Mesendoderm (in vitro differentiated cells): ENCODE measurements around the gene MPHOSPH9.

Source experiments
- DNase-seq: peaks from one replicate; pipeline ENCODE4 v3.0.0; 2013
- H2AK5ac ChIP-seq: 2 replicates; pipeline ENCODE4 v1.6.1; 2013; ENCODE audit warnings: low read length, inconsistent platforms
- H2BK120ac ChIP-seq: 2 replicates; pipeline ENCODE4 v1.6.1; 2013; ENCODE audit warnings: low read depth, mild to moderate bottlenecking, low read length, moderate library complexity, mixed read lengths
- H2BK15ac ChIP-seq: replicated peaks from 2 replicates; pipeline ENCODE4 v1.6.1; 2013; ENCODE audit warnings: low read depth, mild to moderate bottlenecking, moderate library complexity
- H2BK5ac ChIP-seq: 2 replicates; pipeline ENCODE4 v1.6.1; 2013; ENCODE audit warnings: low read length, inconsistent platforms
- H3K18ac ChIP-seq: 2 replicates; pipeline ENCODE4 v1.6.1; 2013; ENCODE audit warnings: mild to moderate bottlenecking, low read length, mixed read lengths
- H3K23ac ChIP-seq: one replicate; pipeline ENCODE4 v1.6.1; 2013; ENCODE audit warnings: low read length
- H3K27ac ChIP-seq: 2 replicates; pipeline ENCODE4 v1.5.1; 2013; ENCODE audit warnings: low read depth, mild to moderate bottlenecking, inconsistent platforms, low read length, moderate library complexity
- H3K27me3 ChIP-seq: 2 replicates; pipeline ENCODE4 v1.6.1; 2013; ENCODE audit warnings: low read length, control low read depth, mild to moderate bottlenecking, inconsistent platforms; ENCODE audit not compliant: insufficient read depth, poor library complexity
- H3K36me3 ChIP-seq: 2 replicates; pipeline ENCODE4 v1.6.1; 2013; ENCODE audit warnings: low read length, inconsistent platforms; ENCODE audit not compliant: control insufficient read depth, insufficient read depth
- H3K4ac ChIP-seq: one replicate; pipeline ENCODE4 v1.6.1; 2013; ENCODE audit warnings: low read depth, mild to moderate bottlenecking, low read length, moderate library complexity
- H3K4me1 ChIP-seq: 2 replicates; pipeline ENCODE4 v1.6.1; 2013; ENCODE audit warnings: low read depth, low read length, inconsistent platforms; ENCODE audit not compliant: control insufficient read depth
- H3K4me2 ChIP-seq: 2 replicates; pipeline ENCODE4 v1.6.1; 2013; ENCODE audit warnings: low read length
- H3K4me3 ChIP-seq: 2 replicates; pipeline ENCODE4 v1.5.1; 2013; ENCODE audit warnings: mild to moderate bottlenecking, low read length
- H3K56ac ChIP-seq: one replicate; pipeline ENCODE4 v1.6.1; 2013; ENCODE audit warnings: low read length
- H3K79me1 ChIP-seq: 2 replicates; pipeline ENCODE4 v1.6.1; 2013; ENCODE audit warnings: low read length, inconsistent platforms
- H3K79me2 ChIP-seq: 2 replicates; pipeline ENCODE4 v1.6.1; 2013; ENCODE audit warnings: mild to moderate bottlenecking, low read length; ENCODE audit not compliant: control insufficient read depth, insufficient read depth
- H3K9ac ChIP-seq: 2 replicates; pipeline ENCODE4 v1.6.1; 2013; ENCODE audit warnings: low read length, inconsistent platforms
- H4K5ac ChIP-seq: one replicate; pipeline ENCODE4 v1.6.1; 2013; ENCODE audit warnings: low read length
- H4K8ac ChIP-seq: one replicate; pipeline ENCODE4 v1.6.1; 2013; ENCODE audit warnings: low read depth, mild to moderate bottlenecking, control low read depth, low read length, moderate library complexity
- WGBS: extraction: QIAGEN DNeasy Blood & Tissue Kit; methylation state at CpG from one replicate; pipeline ENCODE4 v1.1.7; 2013; ENCODE audit warnings: low lambda C conversion rate, missing lambda C conversion rate; ENCODE audit not compliant: insufficient coverage; ENCODE audit errors: extremely low coverage; 5-methylcytosine and 5-hydroxymethylcytosine counted together

The MPHOSPH9 gene

DNA sequence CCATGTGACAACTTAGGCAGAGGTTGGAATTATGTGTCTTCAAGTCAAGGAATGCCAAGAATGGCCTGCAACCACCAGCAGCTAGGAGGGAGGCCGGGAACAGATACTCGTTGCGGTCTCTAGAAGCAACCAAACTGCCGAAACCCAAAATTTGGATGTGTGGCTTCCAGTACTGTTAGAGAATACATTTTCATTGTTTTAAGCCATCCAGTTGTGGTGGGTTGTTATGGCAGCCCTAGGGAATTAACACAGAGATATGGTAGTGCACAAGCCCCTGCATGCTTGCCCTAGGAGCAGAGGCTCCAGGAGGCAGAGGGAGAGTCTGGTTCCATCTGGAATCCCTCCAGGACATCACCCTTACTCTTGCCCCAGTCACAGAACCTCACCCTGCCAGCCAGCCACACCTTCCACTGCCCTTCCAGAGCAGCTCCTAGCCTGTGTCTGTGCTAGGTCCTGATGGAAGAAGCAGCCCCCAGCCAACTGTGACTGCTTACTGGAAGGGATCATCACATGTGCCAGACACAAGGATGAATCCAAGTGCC, 101.6 kb downstream of the MPHOSPH9 start:
- H3K36me3 ChIP-seq: no peaks in the 10 kb centered on the region
- H4K5ac ChIP-seq: no peak overlapping the region
- no peak overlapping the region for H3K9ac ChIP-seq
- peak; percentile 72 for DNase-seq
- no peak overlapping the region for H2BK5ac ChIP-seq
- H3K79me1 ChIP-seq: no peaks in the 10 kb centered on the region
- WGBS: no CpG with 5 or more reads among the region's 4 CpGs
- no peak overlapping the region for H4K8ac ChIP-seq
- no peaks in the 10 kb centered on the region for H3K27me3 ChIP-seq
- no peaks in the 10 kb centered on the region for H3K4me1 ChIP-seq
- no peak overlapping the region for H2AK5ac ChIP-seq
- H2BK15ac ChIP-seq: no peak overlapping the region
- no peak overlapping the region for H2BK120ac ChIP-seq
- H3K23ac ChIP-seq: no peak overlapping the region
- no peaks in the 10 kb centered on the region for H3K79me2 ChIP-seq
- H3K56ac ChIP-seq: no peak overlapping the region
- H3K18ac ChIP-seq: no peak overlapping the region
- H3K4me3 ChIP-seq: no peak overlapping the region
- H3K4ac ChIP-seq: no peak overlapping the region
- no peak overlapping the region for H3K4me2 ChIP-seq
- no peak overlapping the region for H3K27ac ChIP-seq

DNA sequence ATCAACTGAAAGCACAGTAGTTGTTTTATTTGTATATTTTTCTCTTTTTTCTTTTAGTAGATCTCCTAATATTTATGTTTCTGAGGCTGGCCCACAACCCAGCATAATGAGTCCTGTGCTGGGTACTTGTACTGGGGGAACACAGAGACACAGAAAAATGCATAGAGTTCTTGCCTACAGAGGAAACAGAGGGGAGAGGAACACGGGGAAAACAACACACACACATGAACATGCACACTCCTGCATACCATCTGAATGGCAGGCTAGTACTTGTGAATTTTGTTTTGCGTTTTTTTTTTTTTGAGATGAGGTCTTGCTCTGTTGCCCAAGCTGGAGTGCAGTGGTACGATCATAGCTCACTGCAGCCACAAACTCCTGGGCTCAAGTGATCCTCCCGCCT, 103.3 kb downstream of the MPHOSPH9 start:
- H3K36me3 ChIP-seq: no peaks in the 10 kb centered on the region
- H3K9ac ChIP-seq: no peak overlapping the region
- no peak overlapping the region for H2BK120ac ChIP-seq
- no peak overlapping the region for H3K4me2 ChIP-seq
- H2BK15ac ChIP-seq: no peak overlapping the region
- no peak overlapping the region for H3K27ac ChIP-seq
- H2BK5ac ChIP-seq: no peak overlapping the region
- no peak for DNase-seq
- H4K8ac ChIP-seq: no peak overlapping the region
- H4K5ac ChIP-seq: no peak overlapping the region
- H3K27me3 ChIP-seq: no peaks in the 10 kb centered on the region
- H3K4me3 ChIP-seq: no peak overlapping the region
- WGBS: no CpG with 5 or more reads among the region's 4 CpGs
- H3K79me1 ChIP-seq: no peaks in the 10 kb centered on the region
- no peak overlapping the region for H3K23ac ChIP-seq
- H2AK5ac ChIP-seq: no peak overlapping the region
- no peak overlapping the region for H3K4ac ChIP-seq
- H3K4me1 ChIP-seq: no peaks in the 10 kb centered on the region
- H3K79me2 ChIP-seq: no peaks in the 10 kb centered on the region
- no peak overlapping the region for H3K56ac ChIP-seq
- no peak overlapping the region for H3K18ac ChIP-seq

DNA sequence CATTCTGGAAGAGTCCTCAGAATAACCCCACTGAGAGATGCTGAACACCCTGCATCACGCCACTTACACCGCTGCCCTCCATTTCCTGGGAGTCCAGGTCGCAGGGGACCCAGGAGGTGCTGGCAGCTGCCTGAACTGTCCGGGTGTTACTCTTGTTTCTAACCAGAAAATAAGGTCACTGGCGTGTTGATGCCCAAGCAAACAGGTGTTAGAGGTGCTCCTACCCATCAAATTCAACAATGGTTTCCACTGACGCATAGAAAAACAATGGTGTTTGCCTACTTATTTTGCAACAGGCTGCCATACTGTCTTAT, 105.8 kb downstream of the MPHOSPH9 start:
- no peaks in the 10 kb centered on the region for H3K79me1 ChIP-seq
- no peak overlapping the region for H3K18ac ChIP-seq
- no peaks in the 10 kb centered on the region for H3K36me3 ChIP-seq
- no CpG with 5 or more reads among the region's 6 CpGs for WGBS
- H4K5ac ChIP-seq: no peak overlapping the region
- no peak overlapping the region for H2BK5ac ChIP-seq
- no peak overlapping the region for H3K23ac ChIP-seq
- H4K8ac ChIP-seq: no peak overlapping the region
- no peaks in the 10 kb centered on the region for H3K4me1 ChIP-seq
- no peak for DNase-seq
- no peak overlapping the region for H3K9ac ChIP-seq
- H3K27me3 ChIP-seq: no peaks in the 10 kb centered on the region
- H3K27ac ChIP-seq: no peak overlapping the region
- peak overlapping the region; percentile 95 for H3K4ac ChIP-seq
- no peak overlapping the region for H2AK5ac ChIP-seq
- no peak overlapping the region for H3K4me2 ChIP-seq
- H3K79me2 ChIP-seq: no peaks in the 10 kb centered on the region
- no peak overlapping the region for H3K4me3 ChIP-seq
- H3K56ac ChIP-seq: no peak overlapping the region
- H2BK15ac ChIP-seq: no peak overlapping the region
- no peak overlapping the region for H2BK120ac ChIP-seq

DNA sequence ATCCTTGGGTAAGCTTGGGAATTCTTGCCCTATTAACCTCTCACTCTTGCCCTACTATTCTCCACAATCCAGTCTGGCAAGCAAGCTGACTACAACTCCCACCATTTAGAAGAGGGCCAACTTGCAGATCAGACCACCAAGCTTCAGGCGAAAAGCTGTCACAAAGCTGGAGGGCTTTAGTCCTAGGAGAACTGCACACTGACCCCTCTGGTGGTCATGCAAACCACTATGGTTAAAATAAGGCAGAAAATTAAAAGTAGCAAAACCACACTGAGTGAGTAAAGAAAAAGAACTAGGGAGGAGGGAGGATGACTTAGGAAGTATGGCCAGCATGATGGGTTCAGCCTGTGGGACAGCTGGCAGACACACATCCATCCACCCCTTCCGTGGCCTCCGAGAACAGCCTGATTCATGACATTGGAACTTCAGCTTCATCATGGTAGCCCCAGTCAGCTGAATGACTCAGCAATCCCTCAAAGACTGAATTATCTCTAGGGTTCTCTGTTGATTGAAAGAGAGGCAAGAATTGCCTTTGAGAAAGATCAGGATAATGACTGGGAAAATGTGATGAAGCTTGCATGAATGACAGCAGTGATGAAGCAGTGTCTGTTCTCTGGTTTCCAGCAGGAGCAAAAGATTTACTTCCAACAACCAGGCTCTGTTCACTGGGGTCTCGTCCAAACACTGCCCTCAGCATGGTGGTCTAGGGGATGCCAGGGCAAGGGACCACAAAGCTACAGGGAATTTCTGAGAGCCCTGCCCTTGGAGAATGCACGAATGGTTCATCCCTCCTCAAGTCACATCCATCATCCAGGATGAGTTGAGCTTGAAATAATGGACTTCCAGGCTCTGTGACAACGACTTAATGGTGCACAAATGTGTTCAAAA, 106.4 kb downstream of the MPHOSPH9 start:
- WGBS: no CpG with 5 or more reads among the region's 6 CpGs
- no peak overlapping the region for H2BK15ac ChIP-seq
- no peak overlapping the region for H2BK5ac ChIP-seq
- no peak overlapping the region for H3K23ac ChIP-seq
- H3K9ac ChIP-seq: no peak overlapping the region
- peak overlapping the region; percentile 10 for H3K27ac ChIP-seq
- H4K8ac ChIP-seq: no peak overlapping the region
- no peaks in the 10 kb centered on the region for H3K4me1 ChIP-seq
- H4K5ac ChIP-seq: no peak overlapping the region
- H2AK5ac ChIP-seq: no peak overlapping the region
- H3K79me1 ChIP-seq: no peaks in the 10 kb centered on the region
- H3K36me3 ChIP-seq: no peaks in the 10 kb centered on the region
- no peak overlapping the region for H3K4me2 ChIP-seq
- no peaks in the 10 kb centered on the region for H3K79me2 ChIP-seq
- peak overlapping the region; percentile 11 for H3K18ac ChIP-seq
- no peak overlapping the region for H3K56ac ChIP-seq
- no peak overlapping the region for H2BK120ac ChIP-seq
- H3K4ac ChIP-seq: no peak overlapping the region
- no peaks in the 10 kb centered on the region for H3K27me3 ChIP-seq
- DNase-seq: peak; percentile 92
- no peak overlapping the region for H3K4me3 ChIP-seq

GRCh38 chr12:123122626-123123025, 110.3 kb downstream of the MPHOSPH9 start:
- Histone ChIP-seq H3K4me2 (no peak overlapping the region), H2BK15ac (no peak overlapping the region), H3K79me2 (no peaks in the 10 kb centered on the region), H4K8ac (no peak overlapping the region), H3K18ac (no peak overlapping the region), H3K56ac (no peak overlapping the region), H3K36me3 (no peaks in the 10 kb centered on the region), H2BK5ac (no peak overlapping the region), H3K23ac (no peak overlapping the region), H3K27me3 (no peaks in the 10 kb centered on the region), H4K5ac (no peak overlapping the region), H3K79me1 (no peaks in the 10 kb centered on the region), H3K4me1 (no peaks in the 10 kb centered on the region), H2BK120ac (no peak overlapping the region), H3K4me3 (no peak overlapping the region), H3K27ac (no peak overlapping the region), H3K4ac (no peak overlapping the region), H2AK5ac (no peak overlapping the region), H3K9ac (no peak overlapping the region)
- DNase-seq: no peak
- no CpG with 5 or more reads among the region's 3 CpGs for WGBS

- no peak overlapping the region for H3K18ac ChIP-seq
- H3K79me1 ChIP-seq: no peaks in the 10 kb centered on the region
- no peak overlapping the region for H3K4me3 ChIP-seq
- H2BK5ac ChIP-seq: no peak overlapping the region
- H2AK5ac ChIP-seq: no peak overlapping the region
- no peak overlapping the region for H4K8ac ChIP-seq
- DNase-seq: no peak
- no CpG with 5 or more reads among the region's 6 CpGs for WGBS
- H3K4ac ChIP-seq: no peak overlapping the region
- no peak overlapping the region for H2BK15ac ChIP-seq
- H3K4me1 ChIP-seq: no peaks in the 10 kb centered on the region
- no peak overlapping the region for H4K5ac ChIP-seq
- H3K4me2 ChIP-seq: no peak overlapping the region
- no peaks in the 10 kb centered on the region for H3K27me3 ChIP-seq
- no peaks in the 10 kb centered on the region for H3K36me3 ChIP-seq
- H3K56ac ChIP-seq: no peak overlapping the region
- H2BK120ac ChIP-seq: no peak overlapping the region
- H3K79me2 ChIP-seq: no peaks in the 10 kb centered on the region
- no peak overlapping the region for H3K23ac ChIP-seq
- no peak overlapping the region for H3K27ac ChIP-seq
- no peak overlapping the region for H3K9ac ChIP-seq
These were observed 111.3 kb downstream of the MPHOSPH9 start for GRCh38 chr12:123121670-123122069.
